Fibroblast of mammary gland (primary cell): ENCODE results near the gene ADK.
"Not testable (repeated sequence)": the region's sequence is repeated elsewhere in the genome, so short reads cannot be mapped to it uniquely, and the experiment has no call there.

Experiments
- DNase-seq: peaks from one replicate; pipeline ENCODE4 v3.0.0-alpha.2; 2010; ENCODE audit warnings: low read depth
- H3K4me3 ChIP-seq: 2 replicates; pipeline ENCODE4 v1.5.1; 2011; ENCODE audit warnings: low read depth, mild to moderate bottlenecking, low read length, moderate library complexity; ENCODE audit not compliant: control insufficient read depth
- CTCF ChIP-seq: conservative IDR thresholded peaks from 2 replicates; pipeline ENCODE4 v1.5.1; 2011; ENCODE audit warnings: low read depth, low read length, inconsistent platforms; ENCODE audit not compliant: control insufficient read depth, insufficient read depth

ADK gene

GRCh38 chr10:74518061-74518460, 367.0 kb downstream of the ADK start:
- TF ChIP-seq CTCF: no peak
- DNase-seq: no peak
- H3K4me3 ChIP-seq: no peak overlapping the region

- no peak for TF ChIP-seq CTCF
- H3K4me3 ChIP-seq: no peak overlapping the region
- no peak for DNase-seq
Observed at GRCh38 chr10:74521526-74521925, 370.5 kb downstream of the ADK start.

- no peak overlapping the region for H3K4me3 ChIP-seq
- TF ChIP-seq CTCF: no peak
- no peak for DNase-seq
Observed at GRCh38 chr10:74523199-74523598, 372.2 kb downstream of the ADK start.

- H3K4me3 ChIP-seq: no peak overlapping the region
- no peak for DNase-seq
Observed at GRCh38 chr10:74525885-74526284, 374.9 kb downstream of the ADK start.

GRCh38 chr10:74527611-74528010, 376.6 kb downstream of the ADK start:
- DNase-seq, H3K4me3 ChIP-seq: not testable (repeated sequence)

More at GRCh38 chr10:74525885-74526284, 374.9 kb downstream of the ADK start:
- no peak for TF ChIP-seq CTCF

GRCh38 chr10:74529205-74529604, 378.2 kb downstream of the ADK start:
- no peak overlapping the region for H3K4me3 ChIP-seq
- no peak for TF ChIP-seq CTCF
- DNase-seq: peak; percentile 24

- no peak overlapping the region for H3K4me3 ChIP-seq
- no peak for DNase-seq
- no peak for TF ChIP-seq CTCF
Observed at GRCh38 chr10:74530981-74531380, 380.0 kb downstream of the ADK start.
